Astrocyte of the cerebellum (primary cell): ENCODE data around the gene PHF21A.
"Not testable (repeated sequence)": the region's sequence is repeated elsewhere in the genome, so short reads cannot be mapped to it uniquely, and the experiment has no call there.

Source experiments
- DNase-seq: peaks from one replicate; pipeline ENCODE4 v3.0.0-alpha.2; 2011; ENCODE audit warnings: low read depth
- H3K4me3 ChIP-seq: 2 replicates; pipeline ENCODE4 v1.5.1; 2011; ENCODE audit warnings: mild to moderate bottlenecking, low read depth, low read length, moderate library complexity
- CTCF ChIP-seq: IDR thresholded peaks from 2 replicates; pipeline ENCODE4 v1.5.1; 2012; ENCODE audit warnings: low read length, low read depth, moderate library complexity, mild to moderate bottlenecking; ENCODE audit errors: missing control alignments
- in situ Hi-C: cut with HindIII; loops from 2 replicates; pipeline ENCODE4 v1.10.0; 2017; ENCODE audit warnings: low sequenced_read_pairs

The PHF21A gene

GRCh38 chr11:45910623-45911022, 210.6 kb downstream of the PHF21A start:
- no peak for TF ChIP-seq CTCF
- in situ Hi-C loops, result no loop called here
- no peak for DNase-seq
- no peak overlapping the region for H3K4me3 ChIP-seq

GRCh38 chr11:45909594-45910475, 211.4 kb downstream of the PHF21A start:
- H3K4me3 ChIP-seq, result no peak overlapping the region
- TF ChIP-seq CTCF, result no peak
- in situ Hi-C loops, result no loop called here
- DNase-seq, result no peak

- in situ Hi-C loops, result no loop called here
- DNase-seq, result no peak
- H3K4me3 ChIP-seq, result no peak overlapping the region
- no peak for TF ChIP-seq CTCF
These were observed 213.3 kb downstream of the PHF21A start for GRCh38 chr11:45907911-45908370.

- in situ Hi-C loops, result no loop called here
- TF ChIP-seq CTCF, result no peak
These were observed 214.2 kb downstream of the PHF21A start, which contains the start of gene FREY1 for GRCh38 chr11:45906965-45907611. Gene FREY1, minus strand, starts transcription at chr11:45907271. Its CDS starts 26 bp downstream, at chr11:45907245.

GRCh38 chr11:45906096-45906682, 215.1 kb downstream of the PHF21A start:
- in situ Hi-C loops, result no loop called here
- TF ChIP-seq CTCF, result no peak
- DNase-seq, result no peak

More at GRCh38 chr11:45906965-45907611, 214.2 kb downstream of the PHF21A start, which contains the start of gene FREY1:
- H3K4me3 ChIP-seq, result no peak within 1 kb of the TSS
- DNase-seq, result no peak

GRCh38 chr11:45905576-45905975, 215.7 kb downstream of the PHF21A start:
- in situ Hi-C loops, DNase-seq, H3K4me3 ChIP-seq: not testable (repeated sequence)

More at GRCh38 chr11:45906096-45906682, 215.1 kb downstream of the PHF21A start:
- no peak overlapping the region for H3K4me3 ChIP-seq
